OCI-LY7 (cell line): ENCODE data around the gene AAR2. TPM values are rescaled to one million over a fixed set of nuclear protein-coding genes. Genes with fewer than 3 reads are reported as not detected.

Experiments
- BruUV-seq: library from RNA; stranded (reverse); fragments of 400-500 nt; replicated peaks from 2 replicates; lab custom pipeline; 2021; lab: Mats Ljungman, UMichigan
- CTCF ChIA-PET: fragments of 300-600 bp; sonication (Branson Sonifier 250); formaldehyde crosslinking; loops from one replicate; lab custom pipeline; 2022; ENCODE audit warnings: antibody characterized with exemption; ENCODE audit not compliant: unreplicated experiment; lab: Charles Lee
- POLR2A ChIA-PET: fragments of 300-600 bp; sonication (Branson Sonifier 250); formaldehyde crosslinking; loops from one replicate; lab custom pipeline; 2022; ENCODE audit warnings: antibody characterized with exemption; lab: Charles Lee
- DNase-seq: peaks from one replicate; pipeline ENCODE4 v3.0.0-alpha.2; 2015; ENCODE audit warnings: low spot score
- H2AFZ ChIP-seq: fragments of 200-600 bp; sonication (generic), shearing (Covaris generic); 2 replicates; pipeline ENCODE4 v1.6.1; 2014; ENCODE audit warnings: mild to moderate bottlenecking, antibody characterized with exemption, low read length, moderate library complexity
- H3K27ac ChIP-seq: fragments of 200-600 bp; sonication (generic); 2 replicates; pipeline ENCODE4 v1.5.1; 2014; ENCODE audit warnings: mixed run types, low read depth, mild to moderate bottlenecking, moderate library complexity, low read length, inconsistent platforms; ENCODE audit not compliant: poor library complexity, severe bottlenecking
- H3K36me3 ChIP-seq: fragments of 200-600 bp; sonication (generic); 2 replicates; pipeline ENCODE4 v1.6.1; 2014; ENCODE audit warnings: mild to moderate bottlenecking, antibody characterized with exemption, low read length, moderate library complexity, mixed read lengths; ENCODE audit not compliant: insufficient read depth
- H3K4me1 ChIP-seq: fragments of 200-600 bp; sonication (generic); 2 replicates; pipeline ENCODE4 v1.5.1; 2014; ENCODE audit warnings: mild to moderate bottlenecking, low read length; ENCODE audit not compliant: insufficient read depth, poor library complexity, severe bottlenecking
- H3K4me2 ChIP-seq: fragments of 200-600 bp; sonication (generic); 2 replicates; pipeline ENCODE4 v1.6.1; 2014; ENCODE audit warnings: mild to moderate bottlenecking, low read length
- H3K4me3 ChIP-seq: fragments of 200-600 bp; sonication (generic); 2 replicates; pipeline ENCODE4 v1.5.1; 2014; ENCODE audit warnings: mild to moderate bottlenecking, low read depth, low read length; ENCODE audit not compliant: poor library complexity, severe bottlenecking
- H3K79me2 ChIP-seq: fragments of 200-600 bp; sonication (generic); 2 replicates; pipeline ENCODE4 v1.6.1; 2016; ENCODE audit warnings: low read depth, mild to moderate bottlenecking, low read length, moderate library complexity, mixed read lengths; ENCODE audit not compliant: insufficient read depth
- H3K9me2 ChIP-seq: fragments of 200-600 bp; sonication (generic); 2 replicates; pipeline ENCODE4 v1.6.1; 2016; ENCODE audit warnings: mild to moderate bottlenecking, low read length, mixed read lengths; ENCODE audit not compliant: insufficient read depth
- H3K9me3 ChIP-seq: fragments of 200-600 bp; sonication (generic); 2 replicates; pipeline ENCODE4 v1.6.1; 2014; ENCODE audit warnings: mild to moderate bottlenecking, mixed run types, low read length, mixed read lengths
- H4K20me1 ChIP-seq: fragments of 200-600 bp; sonication (generic); 2 replicates; pipeline ENCODE4 v1.6.1; 2014; ENCODE audit warnings: mild to moderate bottlenecking, antibody characterized with exemption, low read length, moderate library complexity, mixed read lengths; ENCODE audit not compliant: insufficient read depth
- CTCF ChIP-seq: fragments of 200-600 bp; sonication (generic); conservative IDR thresholded peaks from 2 replicates; pipeline ENCODE4 v1.5.1; 2014; ENCODE audit warnings: mild to moderate bottlenecking, antibody characterized with exemption, low read length, moderate library complexity, mixed read lengths
- EZH2phosphoT487 ChIP-seq: fragments of 200-600 bp; sonication (generic); IDR thresholded peaks from 2 replicates; pipeline ENCODE4 v1.6.1; 2018; ENCODE audit warnings: low read depth, borderline replicate concordance, mild to moderate bottlenecking, mixed run types, antibody characterized with exemption, low read length, moderate library complexity, mixed read lengths
- intact Hi-C: fragments of 100-400 bp; cut with micrococcal nuclease; formaldehyde crosslinking; loops from one replicate; pipeline ENCODE4 v1.10.0; 2022; ENCODE audit not compliant: unreplicated experiment
- total RNA-seq, 2 experiments: library from RNA; depleted of rRNA in 1 of 2; stranded (reverse); fragments of >200 nt in 1 of 2; shearing (Covaris generic) in 1 of 2; gene quantifications; 2 replicates each; pipeline ENCODE4 v1.2.3, GENCODE V29; 2014 to 2022

Gene AAR2
- total RNA-seq, 2 experiments from 2014 or later = 20.3 to 26.4 TPM

- no peak overlapping the region for H3K27ac ChIP-seq
- ChIA-PET CTCF (no interaction called here), POLR2A (no interaction called here)
- no peaks in the 10 kb centered on the region for H3K4me1 ChIP-seq
- no peaks in the 10 kb centered on the region for H3K9me3 ChIP-seq
- no peaks in the 10 kb centered on the region for H3K79me2 ChIP-seq
- H2AFZ ChIP-seq = no peak overlapping the region
- H3K9me2 ChIP-seq = no peaks in the 10 kb centered on the region
- no peak overlapping the region for H3K4me3 ChIP-seq
- H3K36me3 ChIP-seq = peaks cover 8% of the 10 kb centered on the region; the same call in 1 of the 2 replicates
- intact Hi-C loops = no loop called here
- TF ChIP-seq EZH2phosphoT487 = no peak
- TF ChIP-seq CTCF = no peak
- H3K4me2 ChIP-seq = no peak overlapping the region
- no peaks in the 10 kb centered on the region for H4K20me1 ChIP-seq
- DNase-seq = no peak
- BruUV-seq = no TSS peak
These were observed 25.3 kb downstream of the AAR2 start for GRCh38 chr20:36261389-36262105.

GRCh38 chr20:36262440-36262839 lies 26.2 kb downstream of the AAR2 start:
- Histone ChIP-seq H3K9me2 (no peaks in the 10 kb centered on the region), H3K27ac (no peak overlapping the region), H3K4me1 (no peaks in the 10 kb centered on the region), H3K79me2 (no peaks in the 10 kb centered on the region), H3K4me2 (no peak overlapping the region), H3K36me3 (no peaks in the 10 kb centered on the region; the same call in 1 of the 2 replicates), H2AFZ (no peak overlapping the region), H3K9me3 (no peaks in the 10 kb centered on the region), H4K20me1 (no peaks in the 10 kb centered on the region), H3K4me3 (no peak overlapping the region)
- ChIA-PET POLR2A (no interaction called here), CTCF (no interaction called here)
- BruUV-seq = no TSS peak
- TF ChIP-seq EZH2phosphoT487 = no peak
- TF ChIP-seq CTCF = no peak
- no peak for DNase-seq
- intact Hi-C loops = no loop called here
